ENCODE measurements around the gene AKIP1.

AKIP1 gene, protein sequence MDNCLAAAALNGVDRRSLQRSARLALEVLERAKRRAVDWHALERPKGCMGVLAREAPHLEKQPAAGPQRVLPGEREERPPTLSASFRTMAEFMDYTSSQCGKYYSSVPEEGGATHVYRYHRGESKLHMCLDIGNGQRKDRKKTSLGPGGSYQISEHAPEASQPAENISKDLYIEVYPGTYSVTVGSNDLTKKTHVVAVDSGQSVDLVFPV

DNA sequence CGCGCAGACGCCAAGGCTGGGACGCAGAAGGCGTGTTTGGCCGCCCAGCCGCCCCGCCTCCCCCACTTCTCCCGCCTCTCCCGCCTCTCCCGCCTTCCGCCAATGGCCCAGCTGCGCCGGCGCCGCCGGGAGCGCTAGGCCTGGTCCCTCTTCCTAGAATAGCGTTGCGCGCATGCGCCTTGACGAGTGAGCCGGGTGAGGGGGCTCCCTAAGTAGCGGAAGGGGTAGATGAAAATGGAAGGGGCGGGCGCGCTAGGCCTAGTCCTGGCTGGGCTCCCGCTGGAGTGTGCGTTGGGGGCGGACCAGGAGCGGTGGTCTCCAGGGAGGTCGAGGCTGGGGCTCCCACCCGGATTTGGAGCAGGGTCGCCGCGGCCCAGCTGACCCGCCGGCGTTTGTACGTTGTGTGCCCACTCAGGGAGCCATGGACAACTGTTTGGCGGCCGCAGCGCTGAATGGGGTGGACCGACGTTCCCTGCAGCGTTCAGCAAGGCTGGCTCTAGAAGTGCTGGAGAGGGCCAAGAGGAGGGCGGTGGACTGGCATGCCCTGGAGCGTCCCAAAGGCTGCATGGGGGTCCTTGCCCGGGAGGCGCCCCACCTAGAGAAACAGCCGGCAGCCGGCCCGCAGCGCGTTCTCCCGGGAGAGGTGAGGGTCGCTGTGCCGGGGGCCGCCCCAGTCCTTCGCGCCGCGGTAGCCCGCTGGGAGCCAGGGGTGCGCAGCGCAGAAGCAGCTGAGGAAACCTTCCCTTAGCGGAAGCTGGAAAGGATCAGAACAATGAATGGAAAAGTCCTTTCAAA, at the start of gene AKIP1:
TSS of gene AKIP1 (plus strand) at position 161 of the 795 bp plus-strand sequence. CDS start at position 422, 261 bp downstream.
- H3K27ac ChIP-seq = peak within 1 kb of the TSS; percentile 76
- TF ChIP-seq, protein P1, sequence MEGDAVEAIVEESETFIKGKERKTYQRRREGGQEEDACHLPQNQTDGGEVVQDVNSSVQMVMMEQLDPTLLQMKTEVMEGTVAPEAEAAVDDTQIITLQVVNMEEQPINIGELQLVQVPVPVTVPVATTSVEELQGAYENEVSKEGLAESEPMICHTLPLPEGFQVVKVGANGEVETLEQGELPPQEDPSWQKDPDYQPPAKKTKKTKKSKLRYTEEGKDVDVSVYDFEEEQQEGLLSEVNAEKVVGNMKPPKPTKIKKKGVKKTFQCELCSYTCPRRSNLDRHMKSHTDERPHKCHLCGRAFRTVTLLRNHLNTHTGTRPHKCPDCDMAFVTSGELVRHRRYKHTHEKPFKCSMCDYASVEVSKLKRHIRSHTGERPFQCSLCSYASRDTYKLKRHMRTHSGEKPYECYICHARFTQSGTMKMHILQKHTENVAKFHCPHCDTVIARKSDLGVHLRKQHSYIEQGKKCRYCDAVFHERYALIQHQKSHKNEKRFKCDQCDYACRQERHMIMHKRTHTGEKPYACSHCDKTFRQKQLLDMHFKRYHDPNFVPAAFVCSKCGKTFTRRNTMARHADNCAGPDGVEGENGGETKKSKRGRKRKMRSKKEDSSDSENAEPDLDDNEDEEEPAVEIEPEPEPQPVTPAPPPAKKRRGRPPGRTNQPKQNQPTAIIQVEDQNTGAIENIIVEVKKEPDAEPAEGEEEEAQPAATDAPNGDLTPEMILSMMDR (conservative IDR thresholded peaks at IDR 0.05) = no peak

DNA sequence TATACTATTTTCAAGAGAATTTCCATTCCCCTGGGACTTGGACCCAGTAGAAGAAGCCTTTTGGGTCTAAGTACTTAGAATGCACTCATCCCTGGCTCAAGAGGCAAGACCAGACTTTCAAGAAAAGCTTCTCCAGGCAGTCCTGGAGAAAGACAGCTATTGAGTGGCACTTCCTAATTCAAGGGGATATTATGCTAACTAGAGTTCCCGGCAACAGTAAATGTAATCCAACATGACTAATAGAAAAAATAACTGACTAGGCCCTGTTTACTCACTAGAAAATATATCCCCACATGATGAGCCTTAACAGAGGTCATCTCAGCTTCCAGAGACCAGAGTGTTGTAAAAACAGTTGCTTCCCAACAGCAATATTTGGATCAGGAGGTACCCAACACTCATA, 47.2 kb upstream of the AKIP1 start:
- H3K27ac ChIP-seq = no peak overlapping the region
- TF ChIP-seq, protein P1 (conservative IDR thresholded peaks at IDR 0.05) = no peak

DNA sequence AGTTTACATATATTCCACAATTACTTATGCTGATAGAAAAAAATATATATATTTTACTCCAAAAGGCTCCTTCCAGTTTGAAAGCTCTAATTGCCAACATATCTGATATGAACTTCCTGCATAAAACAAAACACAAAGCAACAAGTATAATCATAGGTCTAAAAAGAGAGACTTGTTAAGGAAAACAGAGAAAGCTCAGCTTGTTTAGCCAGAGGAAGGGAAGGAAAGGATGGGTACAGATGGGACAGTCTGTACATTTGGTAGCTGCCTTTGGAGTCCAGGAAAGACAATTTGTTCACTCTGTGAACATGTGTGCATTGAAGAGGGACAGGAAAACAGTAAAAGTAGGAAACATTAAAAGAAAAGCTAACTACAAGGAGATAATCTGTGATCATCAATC, 45.7 kb upstream of the AKIP1 start:
- TF ChIP-seq, protein P1 (conservative IDR thresholded peaks at IDR 0.05) = no peak
- H3K27ac ChIP-seq = no peak overlapping the region

DNA sequence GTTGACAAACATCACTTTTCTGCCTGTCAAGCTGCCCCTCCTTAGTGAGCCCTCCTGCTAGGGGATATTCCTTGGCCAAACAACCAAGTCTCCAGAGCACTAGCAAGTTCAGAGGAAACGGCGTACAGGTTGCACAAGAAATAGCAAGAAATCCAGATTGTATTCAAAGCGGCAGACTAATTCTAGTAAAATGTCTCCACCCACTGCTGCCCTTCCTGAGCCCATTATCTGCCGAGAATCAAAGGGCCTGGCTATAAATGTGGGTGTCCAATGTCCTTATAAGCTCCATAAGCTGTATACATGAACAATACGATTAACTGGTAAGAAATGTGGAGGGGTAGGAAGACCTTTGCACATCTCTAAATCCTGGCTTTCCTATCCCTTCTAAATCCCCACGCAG, 44.0 kb upstream of the AKIP1 start:
- no peak overlapping the region for H3K27ac ChIP-seq

DNA sequence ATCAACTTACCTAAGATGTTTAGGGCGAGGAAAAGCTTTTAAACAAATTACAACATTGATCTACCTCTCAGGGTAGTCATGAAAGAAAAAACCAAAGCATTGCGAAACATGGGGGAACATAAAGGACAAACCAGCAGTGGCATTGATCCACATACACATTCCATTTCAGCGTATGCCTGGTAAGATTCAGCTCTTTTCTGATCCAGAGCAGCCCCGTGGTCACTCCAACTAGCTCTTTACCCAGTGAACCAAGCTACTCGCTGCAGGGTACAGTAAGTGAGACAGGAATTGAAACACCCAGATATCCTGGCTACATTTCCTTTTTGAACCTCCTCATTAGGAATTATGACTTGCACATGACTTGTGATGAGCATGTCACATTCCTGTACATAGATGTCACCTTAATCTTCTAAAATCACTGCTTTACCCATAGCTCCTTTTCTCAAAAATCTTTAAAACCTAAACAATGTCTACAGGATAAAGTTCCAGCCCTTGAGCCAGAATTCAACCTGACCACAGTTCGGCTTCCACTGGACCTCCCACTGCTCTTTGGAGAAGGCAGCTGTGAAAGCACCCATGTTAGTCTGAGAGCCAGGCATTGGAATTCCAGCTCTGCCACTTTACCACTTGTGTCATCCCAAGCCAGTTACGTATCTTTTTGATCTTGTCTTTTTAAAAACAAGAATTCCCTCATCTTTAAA, 42.9 kb upstream of the AKIP1 start:
- TF ChIP-seq, protein P1 (conservative IDR thresholded peaks at IDR 0.05) = no peak
- no peak overlapping the region for H3K27ac ChIP-seq

More for the DNA sequence above, 44.0 kb upstream of the AKIP1 start:
- TF ChIP-seq, protein P1 (conservative IDR thresholded peaks at IDR 0.05) = no peak

DNA sequence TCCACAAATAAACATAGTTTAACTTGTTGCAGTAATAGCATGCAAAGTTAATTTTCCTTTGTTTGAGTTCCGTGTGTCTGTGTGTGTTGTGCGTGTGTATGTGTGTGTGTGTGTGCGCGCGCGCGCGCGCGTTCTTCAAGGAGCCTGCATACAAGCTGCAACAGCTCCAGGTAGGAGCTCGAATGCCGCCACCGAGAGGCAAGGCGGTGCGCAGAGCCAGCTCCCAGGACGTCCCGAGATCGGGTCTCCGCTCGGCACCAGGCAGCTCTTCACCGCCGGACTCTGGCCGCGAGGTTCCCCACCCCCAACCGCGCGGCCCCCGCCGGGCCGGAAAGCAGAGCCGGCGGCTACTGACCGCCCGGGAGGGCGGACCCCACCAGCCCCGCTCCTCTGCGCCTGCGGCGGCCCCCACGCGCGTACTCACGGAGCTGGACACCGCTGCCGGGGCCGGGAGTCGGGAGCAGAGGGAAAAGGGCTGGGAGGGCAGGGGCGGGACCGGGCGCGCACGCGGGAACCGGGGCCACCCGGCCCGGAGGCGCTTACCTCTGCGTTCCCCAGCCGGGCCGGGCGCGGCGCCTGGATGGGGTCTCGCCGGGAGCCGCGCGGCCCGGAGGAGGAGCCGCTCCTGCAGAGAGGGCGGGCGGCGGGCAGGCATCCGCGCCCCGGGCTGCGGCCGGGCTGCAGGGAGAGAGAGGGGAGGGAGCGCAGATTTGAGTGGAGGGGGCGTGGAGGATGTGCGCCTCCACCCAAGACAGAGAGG, 40.4 kb upstream of the AKIP1 start:
- TF ChIP-seq, protein P1 (conservative IDR thresholded peaks at IDR 0.05) = 0 out of 2 replicates have a peak, but pooled peaks have one; percentile 11
- H3K27ac ChIP-seq = peak overlapping the region; percentile 75

All from VCaP (cell line).